Hepatocyte (in vitro differentiated cells): ENCODE results near the gene LFNG. TPM values are rescaled to one million over a fixed set of nuclear protein-coding genes. Genes with fewer than 3 reads are reported as not detected.

Experiments used
- DNase-seq: peaks from one replicate; pipeline ENCODE4 v3.0.0-alpha.2; 2016; ENCODE audit warnings: low spot score
- H2AFZ ChIP-seq: fragments of 200-600 bp; sonication (generic); 2 replicates; pipeline ENCODE4 v1.6.0; 2016; ENCODE audit warnings: antibody characterized with exemption, mild to moderate bottlenecking
- H3K27ac ChIP-seq: fragments of 200-600 bp; sonication (generic); 2 replicates; pipeline ENCODE4 v1.5.1; 2016; ENCODE audit warnings: mild to moderate bottlenecking
- H3K27me3 ChIP-seq: fragments of 200-600 bp; sonication (generic); 2 replicates; pipeline ENCODE4 v1.6.1; 2016
- H3K36me3 ChIP-seq: fragments of 200-600 bp; sonication (generic); replicated peaks from 2 replicates; pipeline ENCODE4 v1.5.1; 2016; ENCODE audit warnings: low read depth; ENCODE audit not compliant: insufficient read depth
- H3K4me1 ChIP-seq: fragments of 200-600 bp; sonication (generic); 2 replicates; pipeline ENCODE4 v1.5.1; 2016; ENCODE audit warnings: mild to moderate bottlenecking, moderate library complexity; ENCODE audit not compliant: insufficient read depth
- H3K4me2 ChIP-seq: fragments of 200-600 bp; sonication (generic); 2 replicates; pipeline ENCODE4 v1.6.0; 2016
- H3K4me3 ChIP-seq: fragments of 200-600 bp; sonication (generic); 2 replicates; pipeline ENCODE4 v1.5.1; 2016; ENCODE audit warnings: mild to moderate bottlenecking
- H3K79me2 ChIP-seq: fragments of 200-600 bp; sonication (generic); 2 replicates; pipeline ENCODE4 v1.6.0; 2017; ENCODE audit warnings: mild to moderate bottlenecking
- H3K9me2 ChIP-seq: fragments of 200-600 bp; sonication (generic); replicated peaks from 2 replicates; pipeline ENCODE4 v1.6.0; 2017; ENCODE audit warnings: mild to moderate bottlenecking; ENCODE audit not compliant: insufficient read depth
- H3K9me3 ChIP-seq: fragments of 200-600 bp; sonication (generic); 2 replicates; pipeline ENCODE4 v1.5.1; 2016; ENCODE audit warnings: low read depth, mild to moderate bottlenecking
- H4K20me1 ChIP-seq: fragments of 200-600 bp; sonication (generic); 2 replicates; pipeline ENCODE4 v1.6.0; 2016; ENCODE audit warnings: mild to moderate bottlenecking; ENCODE audit not compliant: insufficient read depth, poor library complexity, severe bottlenecking
- CTCF ChIP-seq: fragments of 200-600 bp; sonication (generic); IDR thresholded peaks from 2 replicates; pipeline ENCODE4 v1.5.1; 2016; ENCODE audit warnings: antibody characterized with exemption, mild to moderate bottlenecking; ENCODE audit not compliant: poor library complexity
- EZH2 ChIP-seq: fragments of 200-600 bp; sonication (generic); IDR thresholded peaks from 2 replicates; pipeline ENCODE4 v1.6.1; 2016; ENCODE audit warnings: antibody characterized with exemption, mild to moderate bottlenecking, borderline replicate concordance
- EZH2phosphoT487 ChIP-seq: fragments of 200-600 bp; sonication (generic); IDR thresholded peaks from one replicate; pipeline ENCODE4 v1.6.1; 2018; ENCODE audit warnings: antibody characterized with exemption, mild to moderate bottlenecking, low read depth, moderate library complexity; ENCODE audit not compliant: unreplicated experiment, severe bottlenecking
- whole genome bisulfite sequencing: methylation state at CpG from one replicate; pipeline ENCODE4 v1.1.6; 2016; ENCODE audit warnings: low lambda C conversion rate; ENCODE audit errors: missing lambda C conversion rate; 5-methylcytosine and 5-hydroxymethylcytosine counted together
- polyA plus RNA-seq: library from polyadenylated mRNA; unstranded; fragments of >200 nt; fragmentation: Nextera tagmentation; extraction: Ambion mirVana; gene quantifications from 2 replicates; pipeline ENCODE4 v1.2.1, GENCODE V29; 2016
- total RNA-seq: library from RNA; depleted of rRNA; stranded (reverse); fragments of >200 nt; gene quantifications from 2 replicates; pipeline ENCODE4 v1.2.3, GENCODE V29; 2014

The LFNG gene
- total and polyA plus RNA-seq, 2 experiments from 2014 or later: 1.2 to 4.5 TPM

GRCh38 chr7:2504128-2504888 is 15.3 kb upstream of the LFNG start:
- Histone ChIP-seq H4K20me1 (no peaks in the 10 kb centered on the region), H3K9me2 (no peaks in the 10 kb centered on the region), H3K4me3 (no peak overlapping the region), H3K27me3 (no peaks in the 10 kb centered on the region), H3K27ac (no peak overlapping the region), H3K36me3 (no peaks in the 10 kb centered on the region), H3K4me1 (no peaks in the 10 kb centered on the region), H2AFZ (no peak overlapping the region), H3K4me2 (no peak overlapping the region), H3K79me2 (no peaks in the 10 kb centered on the region), H3K9me3 (no peaks in the 10 kb centered on the region)
- 93% methylated on average over 15 of the region's 21 CpGs for WGBS
- no peak for DNase-seq
- no peak for TF ChIP-seq EZH2
- no peak for TF ChIP-seq EZH2phosphoT487
- TF ChIP-seq CTCF: no peak

- TF ChIP-seq CTCF: no peak
- TF ChIP-seq EZH2: no peak
- no peak for TF ChIP-seq EZH2phosphoT487
- no peak overlapping the region for H3K27ac ChIP-seq
- H3K79me2 ChIP-seq: no peaks in the 10 kb centered on the region
- no peaks in the 10 kb centered on the region for H3K36me3 ChIP-seq
- H3K4me1 ChIP-seq: no peaks in the 10 kb centered on the region
- no peak overlapping the region for H3K4me2 ChIP-seq
- DNase-seq: no peak
- no peaks in the 10 kb centered on the region for H3K9me3 ChIP-seq
- H3K27me3 ChIP-seq: no peaks in the 10 kb centered on the region
- no peak overlapping the region for H2AFZ ChIP-seq
- no peaks in the 10 kb centered on the region for H3K9me2 ChIP-seq
- H4K20me1 ChIP-seq: no peaks in the 10 kb centered on the region
- WGBS: 78% methylated on average over 13 of the region's 19 CpGs
- no peak overlapping the region for H3K4me3 ChIP-seq
Observed at GRCh38 chr7:2504889-2505375, 14.6 kb upstream of the LFNG start.

GRCh38 chr7:2505401-2505800 is 14.2 kb upstream of the LFNG start:
- Histone ChIP-seq H3K27me3 (no peaks in the 10 kb centered on the region), H3K36me3 (no peaks in the 10 kb centered on the region), H3K4me2 (no peak overlapping the region), H3K27ac (no peak overlapping the region), H3K4me3 (no peak overlapping the region), H2AFZ (no peak overlapping the region), H3K4me1 (no peaks in the 10 kb centered on the region), H3K9me3 (no peaks in the 10 kb centered on the region), H3K79me2 (no peaks in the 10 kb centered on the region), H3K9me2 (no peaks in the 10 kb centered on the region), H4K20me1 (no peaks in the 10 kb centered on the region)
- DNase-seq: no peak
- 95% methylated on average over 14 of the region's 14 CpGs for WGBS
- no peak for TF ChIP-seq CTCF
- TF ChIP-seq EZH2: no peak
- no peak for TF ChIP-seq EZH2phosphoT487
